WTC11 (cell line): ENCODE data around the gene ANKRD29. TPM values are rescaled to one million over a fixed set of nuclear protein-coding genes. Genes with fewer than 3 reads are reported as not detected.

ENCODE experiments used
- ATAC-seq: fragments of 200-7000 bp; cut with Tn5 transposase; 2 replicates; pipeline ENCODE4 v1.10.0; 2021; ENCODE audit warnings: mild to moderate bottlenecking, moderate library complexity
- CTCF ChIA-PET: fragments of 300-600 bp; sonication (Branson Sonifier 250); formaldehyde crosslinking; loops from one replicate; lab custom pipeline; 2021; ENCODE audit warnings: antibody characterized with exemption; lab: Charles Lee
- POLR2A ChIA-PET: fragments of 350-600 bp; sonication (Branson Sonifier 250); formaldehyde crosslinking; loops from one replicate; lab custom pipeline; 2021; ENCODE audit warnings: antibody characterized with exemption; lab: Charles Lee
- DNase-seq: peaks from one replicate; pipeline ENCODE4 v3.0.0; 2021; ENCODE audit warnings: low spot score
- H3K27ac Mint-ChIP-seq: 2 replicates; pipeline ENCODE4 v1.8.0; 2021; ENCODE audit warnings: mixed read lengths
- H3K27me3 Mint-ChIP-seq: 2 replicates; pipeline ENCODE4 v1.8.0; 2021; ENCODE audit warnings: low read depth, mild to moderate bottlenecking, moderate library complexity, mixed read lengths
- H3K36me3 Mint-ChIP-seq: 2 replicates; pipeline ENCODE4 v1.8.0; 2021; ENCODE audit warnings: mixed read lengths
- H3K4me1 Mint-ChIP-seq: 2 replicates; pipeline ENCODE4 v1.8.0; 2022; ENCODE audit warnings: mixed read lengths
- H3K4me3 Mint-ChIP-seq: 2 replicates; pipeline ENCODE4 v1.8.0; 2021; ENCODE audit warnings: mild to moderate bottlenecking, moderate library complexity, mixed read lengths
- H3K9me3 Mint-ChIP-seq: 2 replicates; pipeline ENCODE4 v1.8.0; 2021; ENCODE audit warnings: mixed read lengths
- CBFB ChIP-seq: sonication (generic); formaldehyde crosslinking; IDR thresholded peaks from 2 replicates; pipeline ENCODE4 v1.8.1; 2022; ENCODE audit warnings: mild to moderate bottlenecking, low read depth, missing genetic modification reagents
- CTCF ChIP-seq: fragments of 200-600 bp; IDR thresholded peaks from 2 replicates; pipeline ENCODE4 v1.8.0; 2022; ENCODE audit warnings: antibody characterized with exemption
- E2F4 ChIP-seq: sonication (generic); formaldehyde crosslinking; IDR thresholded peaks from 2 replicates; pipeline ENCODE4 v1.8.1; 2022; ENCODE audit warnings: low read depth, mild to moderate bottlenecking, moderate library complexity, missing genetic modification reagents, borderline replicate concordance
- ETV6 ChIP-seq: sonication (generic); formaldehyde crosslinking; IDR thresholded peaks from 2 replicates; pipeline ENCODE4 v1.8.1; 2022; ENCODE audit warnings: mild to moderate bottlenecking, missing genetic modification reagents
- HMGXB4 ChIP-seq: sonication (generic); formaldehyde crosslinking; IDR thresholded peaks from 2 replicates; pipeline ENCODE4 v1.8.1; 2023; ENCODE audit warnings: mild to moderate bottlenecking, moderate library complexity, missing genetic modification reagents
- JAZF1 ChIP-seq: fragments of 250-450 bp; sonication (Bioruptor Pico); IDR thresholded peaks from 2 replicates; pipeline ENCODE4 v1.9.0; 2021; ENCODE audit warnings: moderate library complexity, mild to moderate bottlenecking, inconsistent platforms
- MLX ChIP-seq: sonication (generic); formaldehyde crosslinking; IDR thresholded peaks from 2 replicates; pipeline ENCODE4 v1.8.1; 2023; ENCODE audit warnings: mild to moderate bottlenecking, missing genetic modification reagents, moderate library complexity
- NR1H2 ChIP-seq: sonication (generic); formaldehyde crosslinking; IDR thresholded peaks from 2 replicates; pipeline ENCODE4 v1.9.0; 2021; ENCODE audit warnings: mild to moderate bottlenecking, moderate library complexity, missing genetic modification reagents
- NR2C2 ChIP-seq: sonication (generic); formaldehyde crosslinking; IDR thresholded peaks from 2 replicates; pipeline ENCODE4 v1.8.0; 2022; ENCODE audit warnings: mild to moderate bottlenecking, missing genetic modification reagents
- NR3C1 ChIP-seq: sonication (generic); formaldehyde crosslinking; conservative IDR thresholded peaks from 2 replicates; pipeline ENCODE4 v1.8.1; 2023; ENCODE audit warnings: low read depth, mild to moderate bottlenecking, missing genetic modification reagents
- PRRX2 ChIP-seq: fragments of 250-450 bp; sonication (Bioruptor Pico); IDR thresholded peaks from 2 replicates; pipeline ENCODE4 v1.8.0; 2021; ENCODE audit warnings: mild to moderate bottlenecking
- SMAD3 ChIP-seq: sonication (generic); formaldehyde crosslinking; IDR thresholded peaks from 2 replicates; pipeline ENCODE4 v1.8.0; 2022; ENCODE audit warnings: missing genetic modification reagents, mild to moderate bottlenecking, borderline replicate concordance
- TEAD4 ChIP-seq: sonication (generic); formaldehyde crosslinking; IDR thresholded peaks from 2 replicates; pipeline ENCODE4 v1.8.0; 2022; ENCODE audit warnings: mild to moderate bottlenecking, missing genetic modification reagents
- ZBTB43 ChIP-seq: sonication (generic); formaldehyde crosslinking; IDR thresholded peaks from 2 replicates; pipeline ENCODE4 v1.8.1; 2023; ENCODE audit warnings: mild to moderate bottlenecking, missing genetic modification reagents
- ZNF219 ChIP-seq: sonication (generic); formaldehyde crosslinking; IDR thresholded peaks from 2 replicates; pipeline ENCODE4 v1.8.0; 2023; ENCODE audit warnings: missing genetic modification reagents, mild to moderate bottlenecking, borderline replicate concordance
- ZNF416 ChIP-seq: fragments of 250-450 bp; sonication (Bioruptor Pico); IDR thresholded peaks from 2 replicates; pipeline ENCODE4 v1.9.0; 2021; ENCODE audit warnings: mild to moderate bottlenecking, inconsistent platforms
- total RNA-seq: library from RNA; stranded (reverse); gene quantifications from 3 replicates; pipeline ENCODE4 v1.2.3, GENCODE V29; 2021
- TF ChIP-seq, protein P1 (sequence below): sonication (generic); formaldehyde crosslinking; IDR thresholded peaks from 2 replicates; pipeline ENCODE4 v1.8.1; 2023; ENCODE audit warnings: mild to moderate bottlenecking, missing genetic modification reagents, moderate library complexity
- TF ChIP-seq, protein P2 (sequence below): fragments of 250-450 bp; sonication (Bioruptor Pico); IDR thresholded peaks from 2 replicates; pipeline ENCODE4 v1.9.0; 2021; ENCODE audit warnings: mild to moderate bottlenecking, borderline replicate concordance
- TF ChIP-seq, protein P3 (sequence below): sonication (generic); formaldehyde crosslinking; IDR thresholded peaks from 2 replicates; pipeline ENCODE4 v1.8.1; 2023; ENCODE audit warnings: mild to moderate bottlenecking, missing genetic modification reagents

The ANKRD29 gene
- total RNA-seq, 1 experiment from 2014 or later = 4.9 TPM

DNA sequence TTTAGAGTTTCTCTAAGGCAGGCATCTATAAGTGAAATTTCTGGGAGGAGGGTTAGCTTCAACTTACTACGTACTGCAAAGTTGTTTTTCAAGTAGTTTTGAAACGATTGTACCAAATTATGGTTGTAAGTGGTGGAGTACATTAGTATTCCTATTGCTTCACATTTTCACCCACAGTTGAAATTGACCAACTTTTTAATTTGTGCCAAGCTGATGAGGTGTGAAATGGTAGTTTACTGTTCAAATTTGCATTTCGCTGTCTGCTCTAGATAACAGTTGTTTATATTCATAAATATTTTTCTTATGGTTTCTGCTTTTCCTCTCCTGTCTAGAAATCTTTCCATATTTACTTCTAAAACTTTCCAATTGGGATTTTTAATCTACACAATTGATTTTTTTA, 95.0 kb downstream of the ANKRD29 start:
- Mint-ChIP-seq H3K27ac (no peak overlapping the region), H3K4me3 (no peak overlapping the region), H3K36me3 (peaks cover 54% of the 10 kb centered on the region), H3K27me3 (no peaks in the 10 kb centered on the region), H3K4me1 (no peaks in the 10 kb centered on the region), H3K9me3 (no peaks in the 10 kb centered on the region)
- ChIA-PET CTCF (no interaction called here), POLR2A (no interaction called here)
- no peak for ATAC-seq
- TF ChIP-seq, protein P1, sequence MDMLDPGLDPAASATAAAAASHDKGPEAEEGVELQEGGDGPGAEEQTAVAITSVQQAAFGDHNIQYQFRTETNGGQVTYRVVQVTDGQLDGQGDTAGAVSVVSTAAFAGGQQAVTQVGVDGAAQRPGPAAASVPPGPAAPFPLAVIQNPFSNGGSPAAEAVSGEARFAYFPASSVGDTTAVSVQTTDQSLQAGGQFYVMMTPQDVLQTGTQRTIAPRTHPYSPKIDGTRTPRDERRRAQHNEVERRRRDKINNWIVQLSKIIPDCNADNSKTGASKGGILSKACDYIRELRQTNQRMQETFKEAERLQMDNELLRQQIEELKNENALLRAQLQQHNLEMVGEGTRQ (CRISPR knock-in tag) = no peak
- TF ChIP-seq, protein P2, sequence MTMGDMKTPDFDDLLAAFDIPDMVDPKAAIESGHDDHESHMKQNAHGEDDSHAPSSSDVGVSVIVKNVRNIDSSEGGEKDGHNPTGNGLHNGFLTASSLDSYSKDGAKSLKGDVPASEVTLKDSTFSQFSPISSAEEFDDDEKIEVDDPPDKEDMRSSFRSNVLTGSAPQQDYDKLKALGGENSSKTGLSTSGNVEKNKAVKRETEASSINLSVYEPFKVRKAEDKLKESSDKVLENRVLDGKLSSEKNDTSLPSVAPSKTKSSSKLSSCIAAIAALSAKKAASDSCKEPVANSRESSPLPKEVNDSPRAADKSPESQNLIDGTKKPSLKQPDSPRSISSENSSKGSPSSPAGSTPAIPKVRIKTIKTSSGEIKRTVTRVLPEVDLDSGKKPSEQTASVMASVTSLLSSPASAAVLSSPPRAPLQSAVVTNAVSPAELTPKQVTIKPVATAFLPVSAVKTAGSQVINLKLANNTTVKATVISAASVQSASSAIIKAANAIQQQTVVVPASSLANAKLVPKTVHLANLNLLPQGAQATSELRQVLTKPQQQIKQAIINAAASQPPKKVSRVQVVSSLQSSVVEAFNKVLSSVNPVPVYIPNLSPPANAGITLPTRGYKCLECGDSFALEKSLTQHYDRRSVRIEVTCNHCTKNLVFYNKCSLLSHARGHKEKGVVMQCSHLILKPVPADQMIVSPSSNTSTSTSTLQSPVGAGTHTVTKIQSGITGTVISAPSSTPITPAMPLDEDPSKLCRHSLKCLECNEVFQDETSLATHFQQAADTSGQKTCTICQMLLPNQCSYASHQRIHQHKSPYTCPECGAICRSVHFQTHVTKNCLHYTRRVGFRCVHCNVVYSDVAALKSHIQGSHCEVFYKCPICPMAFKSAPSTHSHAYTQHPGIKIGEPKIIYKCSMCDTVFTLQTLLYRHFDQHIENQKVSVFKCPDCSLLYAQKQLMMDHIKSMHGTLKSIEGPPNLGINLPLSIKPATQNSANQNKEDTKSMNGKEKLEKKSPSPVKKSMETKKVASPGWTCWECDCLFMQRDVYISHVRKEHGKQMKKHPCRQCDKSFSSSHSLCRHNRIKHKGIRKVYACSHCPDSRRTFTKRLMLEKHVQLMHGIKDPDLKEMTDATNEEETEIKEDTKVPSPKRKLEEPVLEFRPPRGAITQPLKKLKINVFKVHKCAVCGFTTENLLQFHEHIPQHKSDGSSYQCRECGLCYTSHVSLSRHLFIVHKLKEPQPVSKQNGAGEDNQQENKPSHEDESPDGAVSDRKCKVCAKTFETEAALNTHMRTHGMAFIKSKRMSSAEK (CRISPR knock-in tag) = no peak
- TF ChIP-seq CBFB (CRISPR knock-in tag) = no peak
- TF ChIP-seq MLX (CRISPR knock-in tag) = no peak
- no peak for TF ChIP-seq HMGXB4
- TF ChIP-seq ZNF219 (CRISPR knock-in tag) = no peak
- no peak for TF ChIP-seq NR3C1
- TF ChIP-seq E2F4 (CRISPR knock-in tag) = no peak
- TF ChIP-seq NR1H2 (CRISPR knock-in tag) = no peak
- TF ChIP-seq ETV6 (CRISPR knock-in tag) = no peak
- no peak for TF ChIP-seq TEAD4 (CRISPR knock-in tag)
- no peak for TF ChIP-seq NR2C2
- TF ChIP-seq, protein P3, sequence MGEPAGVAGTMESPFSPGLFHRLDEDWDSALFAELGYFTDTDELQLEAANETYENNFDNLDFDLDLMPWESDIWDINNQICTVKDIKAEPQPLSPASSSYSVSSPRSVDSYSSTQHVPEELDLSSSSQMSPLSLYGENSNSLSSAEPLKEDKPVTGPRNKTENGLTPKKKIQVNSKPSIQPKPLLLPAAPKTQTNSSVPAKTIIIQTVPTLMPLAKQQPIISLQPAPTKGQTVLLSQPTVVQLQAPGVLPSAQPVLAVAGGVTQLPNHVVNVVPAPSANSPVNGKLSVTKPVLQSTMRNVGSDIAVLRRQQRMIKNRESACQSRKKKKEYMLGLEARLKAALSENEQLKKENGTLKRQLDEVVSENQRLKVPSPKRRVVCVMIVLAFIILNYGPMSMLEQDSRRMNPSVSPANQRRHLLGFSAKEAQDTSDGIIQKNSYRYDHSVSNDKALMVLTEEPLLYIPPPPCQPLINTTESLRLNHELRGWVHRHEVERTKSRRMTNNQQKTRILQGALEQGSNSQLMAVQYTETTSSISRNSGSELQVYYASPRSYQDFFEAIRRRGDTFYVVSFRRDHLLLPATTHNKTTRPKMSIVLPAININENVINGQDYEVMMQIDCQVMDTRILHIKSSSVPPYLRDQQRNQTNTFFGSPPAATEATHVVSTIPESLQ (CRISPR knock-in tag) = no peak
- no peak for TF ChIP-seq PRRX2 (CRISPR knock-in tag)
- no peak for TF ChIP-seq ZBTB43
- no peak for TF ChIP-seq JAZF1
- TF ChIP-seq SMAD3 (CRISPR knock-in tag) = no peak
- no peak for TF ChIP-seq CTCF
- no peak for TF ChIP-seq ZNF416 (CRISPR knock-in tag)
- DNase-seq = no peak
